ENCODE results near the gene SRXN1.

The SRXN1 gene

DNA sequence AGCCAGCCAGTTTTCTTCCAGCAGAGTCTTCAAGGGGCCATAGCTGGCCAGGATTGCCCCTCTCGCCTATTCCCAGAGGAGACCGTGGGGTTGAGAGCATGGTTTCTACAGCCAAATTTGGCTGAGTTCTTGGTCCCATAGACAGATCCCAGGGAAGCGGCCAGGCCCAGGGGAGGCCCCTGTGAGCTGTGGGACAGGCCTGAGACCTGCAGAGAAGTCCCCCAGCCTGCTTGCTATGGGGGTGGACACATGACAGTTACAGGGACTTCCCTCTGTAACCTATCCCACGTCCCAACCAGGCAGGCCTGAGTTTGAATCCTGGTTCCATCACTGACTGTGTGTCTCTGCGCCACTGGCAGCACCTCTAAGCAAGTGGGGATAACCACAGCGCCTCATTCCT, 45.5 kb downstream of the SRXN1 start:
- DNase-seq (ENCODE audit: low spot score): no peak

DNA sequence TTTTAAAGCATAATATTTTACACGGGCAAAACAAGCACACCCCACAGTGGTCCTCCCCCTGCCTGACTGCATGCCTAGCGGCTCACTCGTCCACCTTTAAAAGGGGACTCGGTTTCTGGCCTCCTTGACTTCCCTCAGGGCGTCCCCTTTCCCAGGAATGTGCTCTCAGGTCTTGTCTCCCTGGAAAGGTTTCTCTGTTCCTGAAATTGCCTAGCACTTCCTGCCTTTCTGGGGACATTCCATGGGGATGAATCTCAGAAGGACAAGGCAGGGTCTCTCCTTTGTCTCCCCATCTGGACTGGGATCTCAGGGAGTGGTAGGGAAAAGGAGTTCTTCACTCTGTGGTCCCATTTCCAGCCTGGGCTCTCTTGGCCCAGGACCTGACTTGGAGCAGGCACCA, 47.8 kb downstream of the SRXN1 start:
- DNase-seq (ENCODE audit: low spot score): no peak

DNA sequence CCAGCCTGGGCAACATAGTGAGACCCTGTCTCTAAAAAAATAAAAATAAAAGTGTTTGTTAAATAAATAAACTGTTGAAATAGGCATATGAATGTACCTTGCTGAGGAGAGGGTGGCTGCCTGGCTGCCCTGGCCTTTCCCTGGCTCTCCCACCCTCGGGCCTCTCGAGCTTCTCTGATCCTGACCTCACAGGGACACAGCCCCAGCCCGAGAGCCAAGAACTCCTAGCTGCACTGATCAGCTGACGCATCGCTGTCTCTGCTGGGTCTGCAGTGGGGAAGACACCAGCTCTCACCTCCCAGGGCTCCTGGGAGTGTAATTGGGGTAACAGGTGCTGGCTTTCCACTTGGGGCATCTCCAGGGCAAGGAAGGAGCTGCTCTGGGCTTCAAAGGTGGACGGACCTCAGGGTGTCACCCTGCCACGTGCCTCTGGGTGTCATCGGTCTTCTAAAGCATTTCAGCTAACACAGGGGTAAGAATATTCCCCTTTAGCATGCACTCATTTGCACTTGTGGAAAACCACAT, 49.8 kb downstream of the SRXN1 start:
- no peak for DNase-seq (ENCODE audit: low spot score)

DNA sequence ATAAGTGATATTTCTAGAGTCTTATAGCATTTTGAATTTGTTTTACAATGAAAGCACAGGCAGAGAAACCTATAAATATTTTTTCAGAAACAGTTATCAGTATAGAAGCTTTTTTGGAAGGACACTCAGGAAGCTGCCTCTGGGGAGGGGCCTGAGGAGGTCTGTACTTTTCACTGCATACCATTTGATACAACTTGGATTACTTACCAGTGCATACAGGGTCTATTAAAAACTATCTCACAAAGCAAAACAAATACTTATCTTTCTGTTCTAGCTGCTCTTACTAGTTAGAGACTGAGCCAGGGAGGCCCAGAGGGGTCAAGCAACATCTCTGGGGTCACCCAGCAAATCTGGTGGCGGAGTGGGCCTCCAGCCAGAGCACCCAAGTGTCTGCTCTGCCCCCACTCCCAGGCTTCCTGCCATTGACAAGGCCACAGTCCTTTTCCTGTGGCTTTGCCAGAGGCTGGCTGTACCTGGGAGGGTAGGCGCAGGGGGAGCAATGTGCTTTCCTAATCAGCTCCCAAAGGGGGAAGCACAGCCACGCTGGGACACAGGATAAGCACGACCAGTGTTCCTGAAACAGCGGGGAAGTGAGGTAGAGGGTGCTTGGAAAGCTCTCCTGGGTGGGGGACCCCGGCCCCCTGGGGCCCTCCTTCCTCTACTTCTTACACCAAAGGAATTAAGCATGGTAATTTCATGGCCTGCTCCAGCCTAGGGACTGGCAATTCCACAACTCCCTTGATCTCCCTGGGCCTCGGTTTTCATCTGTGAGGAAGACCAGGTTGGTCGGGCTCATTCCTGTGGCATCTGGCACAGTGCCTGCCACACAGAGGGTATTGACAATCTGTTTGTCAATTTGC, 50.7 kb downstream of the SRXN1 start:
- no peak for DNase-seq (ENCODE audit: low spot score)

DNA sequence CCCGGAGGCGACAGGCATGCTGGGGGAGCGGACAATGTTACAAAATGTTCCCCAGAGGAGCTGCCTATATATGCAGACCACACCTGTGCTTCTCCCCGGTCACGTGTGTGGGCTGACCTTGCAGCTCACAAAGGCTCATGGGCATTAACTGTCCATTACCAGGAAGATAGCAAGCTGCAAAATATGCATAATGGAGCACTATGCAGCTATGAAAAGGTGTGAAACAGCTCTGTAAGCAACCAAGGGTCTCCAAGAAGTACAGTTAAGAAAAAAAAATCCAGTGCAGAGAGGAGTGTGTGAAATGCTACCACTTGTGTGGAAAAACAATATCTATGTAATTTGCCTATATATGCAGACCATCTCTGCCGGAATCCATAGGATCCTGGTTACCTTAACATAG, 52.3 kb downstream of the SRXN1 start:
- no peak for DNase-seq (ENCODE audit: low spot score)

DNA sequence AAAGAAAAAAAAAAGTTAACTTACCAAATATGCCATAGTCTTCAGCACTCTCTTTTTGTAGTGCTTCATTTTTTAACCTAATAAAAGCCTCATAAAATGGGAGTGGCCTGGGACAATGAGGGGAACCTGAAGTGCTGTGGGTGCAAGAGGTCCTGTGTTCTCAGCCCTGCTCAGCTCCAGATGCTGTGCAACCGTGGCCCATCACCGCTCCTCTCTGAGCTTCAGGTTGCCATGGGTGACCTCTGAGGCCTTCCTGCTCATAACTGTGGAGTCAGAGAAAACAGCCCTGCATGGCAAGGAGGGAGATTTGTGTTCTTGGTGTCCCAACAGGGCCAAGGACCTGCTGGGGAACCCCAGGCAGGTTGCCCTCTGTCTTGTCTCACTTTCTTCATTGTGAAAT, 52.9 kb downstream of the SRXN1 start:
- no peak for DNase-seq (ENCODE audit: low spot score)

DNA sequence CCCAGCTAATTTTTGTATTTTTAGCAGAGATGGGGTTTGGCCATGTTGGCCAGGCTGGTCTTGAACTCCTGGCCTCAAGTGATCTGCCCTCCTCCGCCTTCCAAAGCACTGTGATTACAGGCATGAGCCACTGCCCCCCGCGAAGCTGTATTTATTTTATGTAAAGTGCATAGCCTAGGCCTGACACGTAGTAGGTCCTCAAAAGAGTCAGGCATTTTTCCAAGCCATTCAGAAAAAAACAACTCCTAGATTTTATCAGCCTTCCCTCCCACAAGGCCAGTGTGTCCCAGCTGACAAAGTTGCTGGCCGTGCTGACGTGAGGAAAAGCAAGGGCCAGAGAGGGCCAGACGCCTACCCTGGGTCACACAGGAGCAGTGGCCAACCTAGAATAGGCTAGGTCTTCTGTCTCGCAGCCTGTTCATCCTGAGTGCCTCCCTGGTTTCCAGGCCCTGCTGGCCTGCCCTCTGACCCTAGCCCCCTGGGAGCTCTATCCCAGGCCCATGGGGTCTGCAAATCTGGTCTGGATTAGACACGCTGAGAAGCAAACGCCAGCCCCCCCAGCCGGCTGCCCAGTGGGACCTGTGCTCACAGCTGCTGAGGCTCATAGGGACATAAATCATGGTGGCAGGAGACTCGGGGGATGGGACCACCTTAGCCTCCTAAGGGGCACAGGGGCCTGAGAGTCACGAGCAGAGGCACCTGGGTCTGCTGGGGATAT, 54.7 kb downstream of the SRXN1 start:
- no peak for DNase-seq (ENCODE audit: low spot score)

DNA sequence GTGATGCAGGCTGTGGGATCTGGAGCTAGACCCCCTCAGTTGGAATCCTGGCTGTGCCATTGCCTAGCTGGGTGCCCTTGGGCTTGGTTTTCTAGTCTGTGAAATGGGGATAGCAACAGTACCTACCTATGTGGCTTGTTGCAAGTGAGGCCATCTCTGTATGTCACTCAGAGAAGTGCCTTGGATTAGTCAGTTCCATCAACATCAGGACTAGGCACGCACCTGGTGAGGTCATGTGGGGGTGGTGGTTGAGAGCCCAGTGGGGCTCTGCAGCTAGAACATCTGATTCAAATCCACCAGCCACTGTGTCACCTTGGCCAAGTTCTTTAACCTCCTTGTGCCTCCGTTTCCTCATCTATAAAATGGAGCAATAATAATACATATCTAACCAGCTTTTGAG, 55.4 kb downstream of the SRXN1 start:
- DNase-seq (ENCODE audit: low spot score): no peak
